NCI-H524 treated with DMSO at 0.1 percent for 48 hours (cell line): ENCODE measurements around the gene TTC21A.
A peak's percentile ranks its signal among the peaks of the same experiment; 100 is the strongest.
"Not testable (repeated sequence)": the region's sequence is repeated elsewhere in the genome, so short reads cannot be mapped to it uniquely, and the experiment has no call there.

ENCODE experiments used
- DNase-seq: peaks from one replicate; lab custom pipeline; 2025; lab: John Stamatoyannopoulos, UW

TTC21A gene

DNA sequence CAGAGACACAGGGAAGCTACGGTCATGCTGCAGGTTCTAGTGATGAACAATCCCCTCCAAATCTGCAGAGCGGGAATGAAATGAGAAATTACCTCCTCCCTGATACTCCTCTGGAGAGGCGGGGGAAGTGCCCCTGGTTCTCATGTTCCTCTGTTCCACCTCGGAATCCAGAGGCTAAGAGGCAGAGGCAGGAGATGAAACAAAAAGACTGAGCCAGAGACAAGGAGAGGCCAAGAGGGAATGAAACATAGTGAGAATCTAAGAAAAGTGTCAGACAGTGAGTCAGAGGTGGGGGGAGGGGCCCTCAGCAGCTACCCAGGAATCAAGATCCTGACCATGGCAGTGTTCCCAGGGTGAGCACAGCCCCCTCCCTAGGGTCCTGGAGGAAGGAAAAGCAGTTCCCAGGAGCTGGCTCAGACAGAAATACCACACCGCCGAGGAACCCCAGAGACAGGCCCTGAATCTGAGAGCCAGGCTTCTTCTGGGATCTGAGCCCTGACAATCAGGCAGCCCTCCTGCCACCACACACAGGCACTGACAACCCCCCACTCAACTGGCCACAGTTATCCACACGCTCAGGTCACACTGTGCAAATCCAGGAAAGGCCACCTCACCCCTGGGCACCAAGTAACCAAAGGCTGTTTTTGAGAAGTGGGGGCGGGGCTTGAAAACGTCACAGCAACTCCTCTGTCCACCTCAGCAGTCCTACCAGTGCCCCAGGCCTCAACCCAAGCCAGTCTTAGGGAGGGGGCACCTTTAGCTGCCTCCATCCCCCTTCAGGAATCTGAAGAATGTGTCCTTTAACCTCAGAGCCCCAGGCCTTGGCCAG is 43.5 kb downstream of the TTC21A start:
- DNase-seq: no peak

DNA sequence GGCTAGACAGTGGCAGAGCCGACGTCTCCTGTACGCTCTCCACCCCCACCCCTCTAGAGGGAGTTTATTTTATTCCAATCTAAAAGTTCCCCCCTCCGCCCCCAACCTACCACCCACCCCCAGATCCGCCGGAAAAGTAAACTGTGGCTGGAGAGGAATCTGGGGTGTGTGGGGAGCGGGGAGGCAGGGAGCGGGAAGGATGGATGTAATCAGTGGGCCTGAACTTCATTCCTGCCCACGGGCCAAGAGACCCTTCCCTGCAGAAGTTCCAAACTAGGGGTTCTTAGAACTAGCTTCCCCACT is 46.4 kb downstream of the TTC21A start:
- DNase-seq: no peak

DNA sequence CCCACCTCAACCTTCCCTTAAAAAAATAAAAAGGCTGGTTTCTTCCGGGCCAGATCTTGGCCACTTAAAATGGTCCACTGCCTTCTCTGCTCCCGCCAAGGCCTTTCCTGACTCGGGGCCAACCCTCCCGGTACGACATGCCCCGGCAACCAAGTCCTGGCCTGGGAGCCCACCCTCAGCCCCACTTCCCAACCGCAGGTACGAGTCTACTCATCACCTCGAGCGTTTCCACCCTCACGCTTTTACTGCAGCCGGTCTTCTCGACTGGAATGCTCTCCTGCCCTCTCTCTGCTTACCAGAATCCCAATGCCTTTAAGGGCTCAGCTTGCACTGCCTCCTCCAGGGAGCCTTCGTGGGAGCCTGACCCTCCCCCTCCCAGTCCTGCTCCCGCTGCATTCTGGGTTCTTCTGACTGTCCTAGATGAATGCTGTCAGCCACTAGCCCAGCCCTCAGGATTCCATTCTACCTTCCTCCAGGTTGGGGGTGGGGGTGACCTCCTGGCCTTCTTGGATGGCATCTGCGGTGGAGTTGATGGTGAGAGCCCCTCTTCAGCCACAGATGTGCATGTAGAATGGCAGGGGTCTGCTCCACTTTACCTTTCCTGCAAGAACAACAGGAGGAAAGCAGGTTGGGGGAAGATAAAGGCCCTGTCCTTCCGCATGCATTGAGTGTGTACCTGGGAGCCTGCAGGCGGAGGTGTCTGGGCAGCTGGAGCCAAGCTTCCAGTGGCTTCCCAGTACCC is 47.0 kb downstream of the TTC21A start:
- DNase-seq: no peak

DNA sequence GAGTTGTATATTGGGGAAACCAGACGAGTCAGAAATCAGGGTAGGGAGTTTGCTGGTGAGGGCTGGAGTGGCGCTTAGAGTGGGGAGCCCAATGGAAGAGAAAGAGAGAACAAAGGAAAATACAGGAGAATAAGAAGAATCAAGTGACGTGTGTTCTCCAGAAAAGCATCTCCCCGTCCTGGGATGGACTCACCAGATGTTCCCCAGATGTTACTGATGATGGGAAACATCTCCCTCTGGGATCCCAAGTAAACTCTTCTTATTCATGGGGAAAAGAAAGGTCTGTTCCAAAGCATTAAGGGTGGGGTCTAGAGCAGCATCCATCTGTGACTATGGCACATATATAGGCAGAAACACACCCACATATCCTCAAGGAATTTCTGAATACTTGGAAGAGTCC is 48.9 kb downstream of the TTC21A start:
- DNase-seq: no peak

DNA sequence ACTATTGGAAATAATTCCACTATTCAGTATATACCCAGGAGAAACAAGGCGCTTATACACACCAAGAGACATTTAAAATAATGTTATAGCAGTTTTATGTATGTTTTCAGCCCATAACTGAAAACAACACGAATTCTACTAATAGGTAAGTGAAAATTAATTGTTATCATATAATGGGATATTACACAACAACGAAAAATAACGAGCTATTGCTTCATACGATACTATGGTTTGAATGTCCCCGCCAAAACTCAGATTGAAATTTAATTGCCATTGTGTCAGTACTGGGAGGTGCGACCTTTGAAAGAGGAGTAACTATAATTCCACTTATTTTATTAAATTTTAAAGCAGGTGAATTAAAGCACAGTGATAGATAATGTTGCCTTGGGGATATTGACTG is 49.9 kb downstream of the TTC21A start:
- DNase-seq: no peak

DNA sequence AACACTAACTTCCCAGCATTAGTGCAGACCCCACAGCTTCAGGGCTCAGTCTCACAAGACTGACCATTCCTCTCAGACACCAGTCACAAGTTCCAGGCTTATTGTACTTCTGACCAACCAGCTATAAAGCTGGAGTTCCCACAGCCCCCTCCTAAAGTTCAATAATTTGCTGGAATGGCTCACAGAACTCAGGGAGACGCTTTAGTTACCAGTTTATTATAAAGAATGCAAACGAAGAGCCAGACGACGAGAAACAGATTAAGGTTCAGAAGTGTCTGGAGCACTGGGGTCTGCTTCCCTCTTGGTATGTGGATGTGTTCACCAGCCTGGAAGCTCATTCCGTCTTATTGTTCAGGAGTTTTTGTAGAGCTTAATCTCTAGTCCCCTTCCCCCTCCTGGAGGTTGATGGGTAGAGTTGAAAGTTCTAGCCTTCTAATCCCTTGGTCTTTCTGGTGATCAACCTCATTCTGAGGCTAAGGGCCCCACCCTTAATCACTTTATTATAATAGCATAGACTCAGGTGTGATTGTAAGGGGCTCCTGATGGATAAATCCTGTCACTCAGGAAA is 50.8 kb downstream of the TTC21A start:
- no peak for DNase-seq

DNA sequence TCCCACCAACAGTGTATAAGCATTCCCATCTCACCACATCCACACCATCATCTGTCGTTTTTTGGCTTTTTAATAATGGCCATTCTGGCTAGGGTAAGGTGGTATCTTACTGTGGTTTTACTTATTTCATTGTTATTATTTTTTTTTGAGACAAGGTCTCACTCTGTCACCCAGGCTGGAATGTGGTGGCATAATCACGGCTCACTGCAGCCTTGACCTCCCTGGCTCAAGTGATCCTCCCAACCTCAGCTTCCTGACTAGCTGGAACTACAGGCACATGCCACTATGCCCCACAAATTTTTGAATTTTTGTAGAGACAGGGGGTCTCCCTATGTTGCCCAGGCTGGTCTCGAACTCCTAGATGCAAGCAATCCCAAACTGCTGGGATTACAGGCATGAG is 56.9 kb downstream of the TTC21A start:
- no peak for DNase-seq

DNA sequence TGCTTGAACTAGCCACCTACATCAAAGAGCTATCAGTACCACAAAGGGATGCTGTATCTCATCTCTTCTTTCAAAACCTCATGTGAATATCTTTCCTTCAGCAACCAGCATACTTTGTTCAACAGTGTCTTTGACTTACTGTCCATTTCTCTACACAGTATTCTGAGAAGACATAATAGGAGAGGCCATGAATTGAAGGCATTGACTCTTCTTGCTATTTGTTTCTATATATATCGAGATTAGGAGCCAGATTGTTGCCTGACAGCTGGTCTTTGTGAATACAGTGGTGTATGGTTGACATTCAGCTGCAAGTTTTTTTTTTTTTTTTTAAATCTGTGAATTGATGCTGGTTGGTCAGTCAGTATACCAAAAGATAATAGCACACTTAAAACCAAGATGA is 58.0 kb downstream of the TTC21A start:
- no peak for DNase-seq

DNA sequence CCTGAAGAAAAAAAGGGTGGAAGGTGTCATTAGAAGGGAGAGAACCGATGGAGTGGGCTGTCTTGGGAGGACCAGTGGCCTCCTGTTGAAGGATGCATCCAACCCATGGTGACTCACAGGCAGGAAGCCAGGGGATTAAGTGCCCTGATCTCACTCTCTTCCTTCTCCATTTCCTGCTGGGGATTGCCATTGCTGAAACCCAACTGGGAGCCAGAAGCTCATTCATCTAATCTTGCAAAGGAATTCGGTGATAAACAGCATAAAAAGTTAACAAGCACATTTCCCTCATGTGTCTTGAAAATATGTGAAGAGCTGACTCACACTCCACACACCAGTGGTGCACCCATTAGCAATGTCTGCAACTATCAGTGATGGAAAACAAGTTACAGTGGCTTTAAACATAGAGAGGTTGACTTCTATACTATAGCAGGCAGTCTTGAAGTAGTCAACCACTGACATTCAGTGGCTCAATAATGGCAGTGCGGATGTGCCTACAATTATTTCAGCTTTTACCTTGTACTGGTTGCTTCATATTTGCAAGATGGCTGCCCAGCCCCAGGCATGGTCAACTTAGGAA is 58.7 kb downstream of the TTC21A start:
- no peak for DNase-seq

DNA sequence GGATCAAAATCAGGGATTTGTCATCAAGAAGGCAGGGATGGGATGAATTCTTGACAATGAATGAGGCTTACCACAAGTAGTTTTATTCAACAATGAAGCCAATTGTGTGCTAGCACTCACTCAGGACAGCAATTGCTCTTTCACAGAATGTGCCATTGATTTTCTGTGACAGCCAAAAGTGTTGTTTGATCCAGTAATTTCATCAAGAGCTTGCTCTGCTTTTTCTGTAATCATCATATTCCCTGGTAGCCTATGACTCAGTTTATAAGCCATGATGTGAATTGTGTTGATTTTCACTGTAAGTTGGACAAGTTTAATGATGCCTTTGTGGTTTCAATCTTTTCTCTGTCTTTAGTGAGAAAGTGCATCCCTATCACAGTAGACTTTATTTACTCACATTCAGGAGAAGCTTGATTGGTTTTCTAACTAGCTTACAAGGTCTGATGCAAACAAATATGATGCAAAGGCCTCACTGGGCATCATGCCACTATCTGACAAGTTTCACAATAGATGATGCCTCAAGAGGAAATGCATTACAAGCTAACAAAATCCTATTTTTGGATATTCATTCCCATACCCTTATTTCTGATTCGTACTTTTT is 59.6 kb downstream of the TTC21A start:
- no peak for DNase-seq

DNA sequence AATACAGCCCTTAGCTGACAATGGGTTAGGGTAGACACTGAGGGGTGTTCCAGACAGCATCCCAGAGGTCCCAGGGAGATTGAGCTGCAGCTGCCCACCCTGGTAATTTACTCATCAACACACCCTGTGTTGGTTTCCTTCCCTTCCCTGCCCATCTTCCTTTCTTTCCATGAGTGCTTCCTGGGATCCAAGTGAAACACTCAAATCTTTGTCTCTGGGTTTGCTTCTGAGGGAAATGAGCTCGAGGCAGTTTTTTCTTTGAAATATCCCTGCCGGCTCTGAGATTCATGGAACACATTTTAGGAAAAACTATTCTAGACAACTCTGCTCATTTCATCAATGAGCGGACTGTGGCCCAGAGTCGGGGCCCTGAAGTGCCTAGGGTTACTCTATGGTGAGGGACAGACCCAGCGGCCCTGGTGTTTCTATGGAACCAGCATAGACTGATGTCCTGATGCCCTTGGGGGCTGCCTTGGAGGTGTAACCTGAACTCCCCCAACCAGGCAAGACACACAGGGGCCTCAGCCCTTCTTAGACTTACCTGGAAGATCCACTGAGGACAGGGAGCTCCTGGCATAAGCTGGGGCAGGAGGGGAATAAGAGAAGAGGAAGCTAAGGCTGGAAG is 60.8 kb downstream of the TTC21A start:
- no peak for DNase-seq

DNA sequence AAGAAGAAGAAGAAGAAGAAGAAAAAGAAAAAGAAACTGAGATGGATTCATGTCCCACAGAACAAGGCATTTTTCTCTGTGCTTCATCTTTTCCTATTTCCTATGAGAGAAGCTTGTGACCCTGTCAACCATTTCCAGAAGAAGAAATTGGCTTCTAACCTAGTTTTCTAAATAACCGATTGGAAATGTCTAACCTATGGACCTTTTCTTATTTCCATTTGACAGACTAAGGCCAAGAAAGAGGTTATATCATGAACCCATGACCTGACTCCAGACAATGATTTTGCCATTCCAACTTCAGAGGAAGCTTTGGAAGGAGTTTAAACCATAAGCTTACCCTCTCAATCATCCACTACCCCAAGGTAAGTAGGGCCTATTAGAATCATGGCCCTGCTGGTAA is 62.2 kb downstream of the TTC21A start:
- no peak for DNase-seq

DNA sequence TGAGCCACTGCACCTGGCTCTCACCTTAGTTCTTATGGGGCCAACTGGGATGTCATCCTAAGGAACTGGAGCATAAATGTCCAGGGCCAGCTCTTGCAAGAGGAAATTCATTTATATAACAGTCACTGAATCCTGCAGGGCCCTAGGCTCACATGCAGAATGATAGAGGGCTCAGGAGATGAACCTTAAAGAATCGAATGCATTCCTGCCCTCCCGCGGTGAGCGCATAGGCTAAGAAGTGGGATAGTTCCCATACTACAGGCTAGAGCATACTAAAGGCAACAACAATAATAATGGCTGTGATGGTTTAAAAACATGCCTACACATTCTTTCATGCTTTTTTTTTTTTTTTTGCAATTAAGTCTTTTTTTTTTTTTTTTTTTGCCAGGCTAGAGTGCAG is 63.0 kb downstream of the TTC21A start:
- no peak for DNase-seq

DNA sequence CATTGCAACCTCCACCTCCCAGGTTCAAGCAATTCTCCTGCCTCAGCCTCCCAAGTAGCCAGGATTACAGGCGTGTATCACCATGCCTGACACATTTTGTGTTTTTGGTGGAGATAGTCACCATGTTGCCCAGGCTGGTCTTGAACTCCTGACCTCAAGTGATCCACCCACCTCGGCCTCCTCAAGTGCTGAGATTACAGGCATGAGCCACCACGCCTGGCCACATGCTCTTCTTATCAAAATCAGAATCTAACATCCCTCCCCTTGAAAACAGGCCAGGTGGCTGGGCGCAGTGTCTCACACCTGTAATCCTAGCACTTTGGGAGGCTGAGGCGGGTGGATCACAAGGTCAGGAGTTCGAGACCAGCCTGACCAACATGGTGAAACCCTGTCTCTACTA is 63.4 kb downstream of the TTC21A start:
- not testable (repeated sequence) for DNase-seq

DNA sequence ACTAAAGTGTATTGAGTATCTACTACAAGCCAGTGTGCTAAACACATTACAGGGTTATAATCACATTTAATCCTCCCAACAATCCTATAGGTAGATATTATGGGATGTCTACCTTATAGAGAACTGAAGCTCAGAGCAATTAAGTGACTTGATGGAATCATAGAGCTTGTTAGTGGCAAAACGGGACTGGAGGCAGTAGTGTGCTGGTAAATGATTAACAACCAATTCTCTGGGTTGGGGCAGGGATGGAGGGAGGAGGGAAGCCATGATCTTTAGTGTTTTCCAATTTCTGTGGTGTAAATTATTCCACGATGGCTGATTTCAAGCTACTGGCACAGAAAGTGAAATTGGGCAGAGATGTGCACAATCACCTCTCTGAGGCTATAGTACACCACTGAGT is 64.4 kb downstream of the TTC21A start:
- DNase-seq: no peak

DNA sequence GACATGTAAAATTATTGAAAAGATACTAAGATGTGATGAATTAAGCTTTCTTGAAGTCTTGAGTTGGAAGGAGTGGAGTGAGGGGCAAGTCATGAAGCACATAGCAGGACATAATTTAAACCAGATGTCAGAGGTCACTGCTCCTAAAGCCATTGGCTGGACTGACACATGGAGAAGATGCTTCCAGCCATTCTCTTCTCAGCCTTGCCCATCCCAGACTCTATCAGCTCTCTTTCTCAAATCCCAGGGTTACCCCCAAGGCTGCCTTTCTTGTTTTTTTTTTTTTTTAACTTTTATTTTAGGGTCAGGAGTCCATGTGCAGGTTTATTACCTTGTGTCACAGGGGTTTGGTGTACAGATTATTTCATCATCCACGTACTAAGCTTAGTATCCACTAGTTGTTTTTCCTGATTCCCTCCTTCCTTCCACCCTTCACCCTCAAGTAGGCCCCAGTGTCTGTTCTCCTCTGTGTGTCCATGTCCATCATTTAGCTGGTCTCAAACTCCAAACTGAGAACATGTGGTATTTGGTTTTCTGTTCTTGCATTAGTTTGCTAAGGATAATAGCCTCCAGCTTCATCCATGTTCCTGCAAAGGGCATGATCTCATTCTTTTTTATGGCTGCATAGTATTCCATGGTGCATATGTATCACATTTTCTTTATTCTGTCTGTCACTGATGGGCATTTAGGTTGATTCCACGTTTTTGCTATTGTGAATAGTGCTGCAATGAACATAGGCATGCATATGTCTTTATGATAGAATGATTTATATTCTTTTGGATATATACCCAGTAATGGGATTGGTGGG is 66.0 kb downstream of the TTC21A start:
- DNase-seq: no peak

DNA sequence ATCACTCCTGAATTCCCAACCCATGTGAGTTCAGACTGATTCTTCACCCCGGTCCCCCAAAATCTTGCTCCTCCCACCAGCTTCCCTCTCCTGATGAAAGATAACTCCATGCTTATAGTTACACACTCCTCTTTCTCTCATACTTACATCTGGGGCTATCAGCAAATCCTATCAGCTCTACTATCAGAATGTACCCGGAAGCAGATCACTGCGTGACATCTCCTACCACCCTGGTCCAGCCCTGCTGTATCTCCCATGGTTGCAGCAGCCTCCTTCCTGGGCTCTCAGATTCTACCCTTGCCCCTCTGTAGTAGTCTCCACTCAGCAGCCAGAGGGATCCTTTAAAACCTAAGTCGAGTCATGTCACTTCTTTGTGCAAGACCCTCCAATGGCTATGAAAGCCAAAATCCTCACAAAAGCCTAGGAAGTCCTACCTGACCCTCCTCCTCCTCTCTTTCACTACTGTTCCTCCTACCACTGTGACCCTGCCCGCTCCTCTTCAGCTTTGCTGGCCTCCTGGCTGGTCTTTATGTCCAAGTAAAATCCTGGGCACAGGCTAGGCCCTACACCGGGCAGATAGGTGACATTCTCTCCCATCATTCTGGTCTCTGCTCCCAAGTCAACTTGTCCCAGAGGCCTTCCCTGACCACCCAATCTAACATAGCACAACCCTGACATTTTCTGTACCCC is 68.7 kb downstream of the TTC21A start:
- no peak for DNase-seq

DNA sequence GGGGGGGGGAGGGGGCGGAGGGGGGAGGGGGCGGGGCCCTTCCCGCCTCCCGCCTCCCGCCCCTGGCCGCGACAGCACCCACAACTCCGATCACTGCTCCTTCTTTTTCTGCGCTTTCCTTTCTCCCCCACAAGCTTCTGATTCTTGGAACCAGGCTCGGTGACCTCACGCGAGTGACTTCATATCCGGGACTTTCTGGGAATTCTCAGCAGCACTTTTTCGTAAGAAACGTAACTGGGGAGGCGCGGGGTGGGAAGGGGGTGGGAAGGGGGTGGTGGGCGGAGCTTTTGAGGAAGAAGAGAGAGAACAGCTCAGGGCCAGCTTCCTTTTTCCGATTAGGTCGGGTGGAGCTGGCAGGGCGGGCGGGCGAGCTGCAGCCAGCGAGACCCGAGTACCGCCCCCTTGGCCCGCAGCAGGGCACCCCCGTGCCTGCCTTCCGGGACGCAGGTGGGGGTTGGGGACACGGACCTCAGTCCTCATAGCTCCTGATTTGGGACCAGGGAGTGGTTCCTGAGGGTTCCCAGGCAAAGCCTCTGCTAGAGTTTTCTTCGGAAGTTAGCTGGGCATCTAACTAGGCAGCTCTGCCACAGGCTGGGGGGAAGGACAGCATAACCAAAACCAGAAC is 70.3 kb downstream of the TTC21A start:
- DNase-seq: peak; percentile 37

DNA sequence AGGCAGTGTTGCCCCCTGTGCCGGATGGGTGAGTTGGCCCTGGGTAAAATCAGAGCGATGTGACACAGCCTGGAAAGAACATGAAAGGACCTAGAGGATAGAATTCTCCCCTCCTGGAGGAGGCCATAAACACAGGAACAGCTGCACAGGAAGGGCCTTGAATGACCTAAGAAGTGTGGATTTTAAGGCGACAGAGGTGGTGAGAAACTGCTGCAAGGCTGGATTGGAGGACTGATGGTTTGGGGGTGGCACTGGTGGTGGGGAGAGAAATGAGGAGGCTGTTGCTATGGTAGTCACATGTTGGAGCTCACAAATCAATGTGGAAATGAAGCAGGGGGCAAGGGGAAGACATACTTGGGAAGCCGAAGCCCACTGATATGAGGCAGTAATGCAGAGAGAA is 71.1 kb downstream of the TTC21A start:
- no peak for DNase-seq

DNA sequence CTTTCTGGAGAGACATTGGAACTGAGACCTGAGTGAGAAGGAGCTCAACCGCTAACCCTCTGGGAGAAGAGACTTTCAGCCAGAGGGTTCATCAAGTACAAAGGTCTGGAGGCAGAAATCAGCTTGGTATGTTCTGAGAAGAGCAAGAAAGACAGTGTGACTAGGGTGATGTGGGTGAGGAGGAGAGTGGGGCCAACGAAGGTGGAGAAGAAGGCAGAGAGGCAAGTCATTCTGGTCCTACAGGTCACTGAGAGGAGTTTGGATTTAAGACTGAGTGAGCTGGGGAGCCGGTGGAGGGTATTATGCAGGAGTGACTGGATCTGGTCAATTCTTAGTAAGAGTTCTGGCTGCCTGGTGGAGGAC is 72.7 kb downstream of the TTC21A start:
- DNase-seq: no peak
